CMK (cell line): ENCODE data around the gene BBS1.
"Not testable (repeated sequence)": the region's sequence is repeated elsewhere in the genome, so short reads cannot be mapped to it uniquely, and the experiment has no call there.

Experiments
- DNase-seq: peaks from one replicate; pipeline ENCODE4 v3.0.0-alpha.2; 2010; ENCODE audit warnings: low read depth

Gene BBS1

GRCh38 chr11:66510271-66510989 is at the start of gene BBS1:
BBS1 (plus strand) TSS chr11:66510635; CDS start chr11:66510660, 25 bp downstream.
- DNase-seq = peak; percentile 56

GRCh38 chr11:66462010-66462409 is 48.4 kb upstream of the BBS1 start:
- DNase-seq = no peak

GRCh38 chr11:66462911-66463310 is 47.5 kb upstream of the BBS1 start:
- DNase-seq = no peak

- DNase-seq = not testable (repeated sequence)
Measured at GRCh38 chr11:66464116-66464515, 46.3 kb upstream of the BBS1 start.

GRCh38 chr11:66464916-66465315 is 45.5 kb upstream of the BBS1 start:
- DNase-seq = no peak

GRCh38 chr11:66465373-66466224 is 44.8 kb upstream of the BBS1 start:
- DNase-seq = no peak

- DNase-seq = peak; percentile 90
Measured at GRCh38 chr11:66466225-66467033, 44.0 kb upstream of the BBS1 start, which contains the start of gene PELI3. PELI3 (plus strand) TSS chr11:66466905; CDS start chr11:66468129, 1,224 bp downstream.

- no peak for DNase-seq
Measured at GRCh38 chr11:66467034-66467659, 43.3 kb upstream of the BBS1 start.

- no peak for DNase-seq
Measured at GRCh38 chr11:66467756-66468155, 42.7 kb upstream of the BBS1 start.

GRCh38 chr11:66468691-66469090 is 41.7 kb upstream of the BBS1 start:
- DNase-seq = no peak

GRCh38 chr11:66469441-66469840 is 41.0 kb upstream of the BBS1 start:
- DNase-seq = no peak

- DNase-seq = peak; percentile 49
Measured at GRCh38 chr11:66470015-66470414, 40.4 kb upstream of the BBS1 start.

- no peak for DNase-seq
Measured at GRCh38 chr11:66471142-66471541, 39.3 kb upstream of the BBS1 start.

- no peak for DNase-seq
Measured at GRCh38 chr11:66472054-66472453, 38.4 kb upstream of the BBS1 start.

GRCh38 chr11:66473167-66473566 is 37.3 kb upstream of the BBS1 start:
- DNase-seq = no peak

GRCh38 chr11:66473608-66474515 is 36.6 kb upstream of the BBS1 start:
- DNase-seq = no peak

GRCh38 chr11:66475349-66476172 is 34.9 kb upstream of the BBS1 start:
- no peak for DNase-seq

- no peak for DNase-seq
Measured at GRCh38 chr11:66476173-66476840, 34.1 kb upstream of the BBS1 start.

- no peak for DNase-seq
Measured at GRCh38 chr11:66476841-66477251, 33.6 kb upstream of the BBS1 start.
